NCI-H1436 treated with DMSO at 0.1 percent for 48 hours (cell line): ENCODE data around the gene MFNG.

ENCODE experiments used
- DNase-seq: peaks from one replicate; lab custom pipeline; 2025; lab: John Stamatoyannopoulos, UW

MFNG gene

DNA sequence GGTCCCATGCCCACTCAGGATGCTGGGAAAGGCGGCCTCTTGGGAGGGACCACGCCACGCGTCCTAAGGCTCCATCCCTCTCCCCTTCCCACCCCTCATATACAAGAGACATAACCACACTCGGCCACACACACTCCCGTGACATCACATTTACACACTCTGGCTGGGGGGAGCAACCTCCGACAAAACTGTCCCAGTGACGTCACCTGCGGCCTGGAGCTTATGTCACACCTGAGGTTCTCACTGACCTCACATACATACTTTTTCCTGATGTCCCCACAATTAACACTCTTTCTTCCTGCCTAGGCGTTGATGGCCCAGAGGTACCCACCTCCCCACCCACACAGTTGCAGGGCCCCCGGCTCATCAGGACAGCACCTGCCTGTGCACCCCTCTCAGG lies 60.8 kb downstream of the MFNG start:
- DNase-seq: no peak

- no peak for DNase-seq
These were observed 62.9 kb downstream of the MFNG start for GRCh38 chr22:37423283-37423682.

- DNase-seq: no peak
These were observed 64.7 kb downstream of the MFNG start for GRCh38 chr22:37421468-37421877.

- no peak for DNase-seq
These were observed 65.3 kb downstream of the MFNG start for GRCh38 chr22:37420686-37421467.

GRCh38 chr22:37419969-37420685 lies 66.1 kb downstream of the MFNG start:
- no peak for DNase-seq

- DNase-seq: no peak
These were observed 66.7 kb downstream of the MFNG start for GRCh38 chr22:37419370-37419968.
